GM19324 (cell line): ENCODE data around the gene MLIP.
"Not testable (repeated sequence)": the region's sequence is repeated elsewhere in the genome, so short reads cannot be mapped to it uniquely, and the experiment has no call there.

Experiments used
- ATAC-seq: cut with Tn5 transposase; IDR thresholded peaks from one replicate; pipeline ENCODE4 v1.9.1; 2021; ENCODE audit warnings: mild to moderate bottlenecking, moderate library complexity; ENCODE audit not compliant: unreplicated experiment, low FRiP score

MLIP gene

DNA sequence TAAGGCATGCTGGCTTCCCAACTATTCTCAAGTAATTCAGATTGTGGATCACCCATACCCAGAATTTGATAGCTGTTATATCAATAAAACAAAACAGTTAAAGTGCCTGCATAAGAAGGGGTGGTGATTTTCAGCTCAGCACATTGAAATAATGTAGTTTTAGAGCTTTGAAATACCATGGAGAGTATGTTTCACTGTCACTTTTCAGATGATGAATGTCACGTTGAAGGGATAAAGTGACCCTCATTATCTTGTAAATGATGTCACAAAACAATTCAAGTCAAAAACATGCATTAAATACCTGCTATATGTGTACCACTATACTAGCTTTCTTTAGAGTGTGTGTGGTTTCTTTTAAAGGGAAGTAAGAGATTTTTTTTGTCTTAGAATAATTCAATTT, 27.6 kb downstream of the MLIP start:
- ATAC-seq, result no peak

DNA sequence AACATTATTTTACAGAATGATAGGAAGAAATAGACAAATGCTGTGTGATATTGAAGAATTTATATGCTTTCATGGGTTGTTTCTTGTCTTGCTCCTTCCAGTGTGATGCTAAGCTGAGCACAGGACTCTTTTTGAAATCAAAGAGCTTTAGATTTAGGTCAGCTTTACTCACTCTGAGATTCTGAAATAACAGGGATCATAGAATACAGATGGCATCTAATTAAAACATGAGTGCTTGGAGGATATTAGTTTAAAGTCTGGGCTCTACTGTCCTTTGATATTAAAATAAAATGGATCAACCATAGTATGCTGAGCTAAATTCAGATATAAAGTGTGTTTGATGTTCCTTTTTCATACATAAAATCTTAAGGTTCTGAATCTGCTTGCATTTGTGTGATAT, 29.6 kb downstream of the MLIP start:
- ATAC-seq, result no peak

DNA sequence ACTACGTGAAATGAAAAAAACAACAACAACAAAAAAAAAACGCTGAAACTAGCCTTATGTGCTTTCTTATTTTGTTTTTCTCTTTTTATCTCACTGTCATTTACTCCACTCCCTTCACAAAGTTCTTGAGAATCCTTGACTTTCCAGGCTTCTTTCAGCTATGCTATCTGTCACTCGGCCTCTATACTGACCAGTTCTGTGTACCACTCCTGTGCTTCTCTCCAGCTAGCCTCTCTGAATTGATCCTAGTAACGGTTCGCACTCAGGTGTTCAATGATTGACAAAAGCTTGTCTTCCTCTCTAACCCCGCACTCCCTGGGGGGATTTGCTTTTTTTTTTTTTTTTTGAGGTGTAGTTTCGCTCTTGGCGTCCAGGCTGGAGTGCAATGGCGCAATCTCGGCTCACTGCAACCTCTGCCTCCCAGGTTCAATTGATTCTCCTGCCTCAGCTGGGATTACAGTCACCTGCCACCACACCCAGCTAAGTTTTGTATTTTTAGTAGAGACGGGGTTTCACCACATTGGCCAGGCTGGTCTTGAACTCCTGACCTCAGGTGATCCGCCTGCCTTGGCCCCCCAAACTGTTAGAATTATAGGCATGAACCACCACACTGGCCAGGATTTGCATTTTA, 31.8 kb downstream of the MLIP start:
- no peak for ATAC-seq

DNA sequence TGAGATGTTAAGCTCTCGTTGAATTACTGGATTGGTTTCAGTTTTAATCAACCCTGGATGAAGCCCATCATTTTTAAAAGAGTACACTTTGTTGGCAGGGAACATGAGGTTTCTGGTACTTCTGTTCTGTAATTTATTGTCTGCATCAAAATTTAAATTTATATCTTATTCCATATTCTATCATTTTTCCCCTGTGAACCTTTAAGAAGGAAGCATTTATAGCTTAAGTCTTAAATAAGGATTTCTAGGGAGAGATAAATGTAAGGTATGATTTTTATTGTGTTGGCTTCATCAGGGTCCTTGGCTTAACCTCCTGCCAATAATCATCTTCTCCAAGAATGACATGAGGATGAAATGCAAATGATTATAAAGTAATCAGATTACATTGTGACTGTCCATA, 40.6 kb downstream of the MLIP start:
- ATAC-seq, result no peak

DNA sequence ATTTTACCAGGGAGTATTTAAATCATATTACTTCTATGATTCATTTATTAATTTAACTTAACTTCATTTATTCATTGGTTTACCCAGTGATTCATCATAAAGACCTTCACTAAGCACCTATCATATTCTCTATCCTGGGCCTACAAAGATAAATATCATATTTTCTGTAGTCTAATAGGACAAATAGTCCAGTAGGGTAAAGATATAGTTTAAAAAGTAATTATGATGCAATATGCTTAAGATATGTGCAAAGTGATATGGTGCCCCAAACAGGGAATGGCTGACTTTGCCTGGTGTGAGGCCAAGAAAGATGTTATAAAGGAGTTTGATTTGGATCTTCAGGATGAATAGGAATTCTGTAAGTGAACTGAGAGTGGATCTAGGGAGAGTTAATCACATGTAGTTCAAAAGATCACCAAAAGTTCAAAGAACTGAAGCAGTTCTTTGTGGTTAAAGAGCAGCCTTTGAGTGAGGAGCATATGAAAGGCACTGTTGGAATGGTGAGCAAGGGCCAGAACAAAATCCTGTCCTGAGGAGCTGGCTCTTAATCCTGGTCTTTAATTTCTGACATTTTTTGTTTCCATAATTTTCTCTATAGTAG, 45.5 kb downstream of the MLIP start:
- ATAC-seq, result no peak

DNA sequence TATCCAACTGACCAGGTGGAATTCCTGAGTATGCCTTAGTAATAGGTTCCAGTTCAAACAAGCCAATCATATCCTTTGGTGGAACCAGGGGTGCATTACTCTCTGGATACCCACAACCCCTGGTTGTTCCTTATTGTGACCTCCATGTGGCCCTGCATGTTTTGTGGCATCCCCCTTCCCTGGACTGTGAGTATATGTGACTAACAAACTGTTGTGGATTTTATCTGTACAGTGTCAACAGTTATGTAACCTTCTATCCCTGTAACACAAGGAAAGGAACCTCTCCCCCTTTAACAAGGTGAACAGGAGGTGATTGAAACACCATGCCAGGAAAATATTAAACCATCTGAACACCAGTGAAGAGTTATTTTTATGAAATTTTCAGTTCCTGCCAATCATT, 46.2 kb downstream of the MLIP start:
- ATAC-seq, result no peak

DNA sequence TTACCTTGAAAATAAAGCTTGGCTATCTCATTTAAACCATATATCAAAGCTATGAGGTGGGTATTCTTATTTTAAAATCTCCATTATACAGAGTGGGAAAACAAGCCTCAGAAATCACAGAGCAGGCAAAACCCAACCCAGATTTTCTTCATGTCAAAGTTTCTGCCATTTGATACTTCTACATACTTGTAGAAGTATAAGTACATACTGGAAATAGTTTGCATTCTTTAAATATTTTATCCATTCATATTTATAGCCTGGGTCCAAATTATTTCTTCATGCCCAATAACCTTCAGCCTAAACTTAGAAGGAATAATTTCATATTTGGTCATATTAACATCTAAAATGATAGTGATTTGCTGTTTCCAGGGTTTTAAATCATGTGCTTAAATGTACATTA, 61.8 kb downstream of the MLIP start:
- no peak for ATAC-seq

DNA sequence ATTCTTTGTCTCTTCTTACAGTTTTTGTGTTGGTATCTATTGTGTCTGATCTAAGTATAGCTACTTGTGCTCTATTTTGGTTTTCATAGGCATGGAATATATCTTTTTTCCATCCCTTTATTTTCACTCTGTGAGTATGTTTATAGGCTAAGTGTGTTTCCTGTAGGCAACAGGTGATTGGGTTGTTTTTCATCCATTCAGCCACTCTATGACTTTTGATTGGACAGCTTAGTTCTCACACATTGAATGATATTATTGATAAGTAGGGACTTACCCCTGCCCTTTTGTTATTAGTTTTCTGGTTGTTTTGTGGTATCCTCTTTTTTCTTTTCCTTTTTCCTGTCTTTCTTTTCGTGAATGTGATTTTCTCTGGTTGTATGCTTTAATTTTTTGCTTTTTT, 67.9 kb downstream of the MLIP start:
- no peak for ATAC-seq

DNA sequence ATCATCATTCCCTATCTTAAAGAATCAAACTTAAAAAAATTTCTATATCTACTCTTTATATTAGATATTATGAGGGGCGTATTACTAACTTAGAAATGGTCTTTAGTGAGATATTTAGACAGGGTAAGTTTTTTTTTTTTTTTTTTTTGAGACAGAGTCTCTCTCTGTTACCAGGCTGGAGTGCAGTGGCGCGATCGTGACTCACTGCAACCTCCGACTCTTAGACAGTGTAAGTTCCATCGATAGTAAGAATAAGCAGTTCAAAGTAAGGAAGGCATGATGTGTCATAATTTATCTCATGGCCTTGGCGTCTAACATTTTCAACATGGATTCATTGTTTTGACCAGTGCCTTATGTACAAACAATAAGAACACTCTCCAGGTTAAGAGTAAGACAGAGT, 72.4 kb downstream of the MLIP start:
- ATAC-seq, result no peak

DNA sequence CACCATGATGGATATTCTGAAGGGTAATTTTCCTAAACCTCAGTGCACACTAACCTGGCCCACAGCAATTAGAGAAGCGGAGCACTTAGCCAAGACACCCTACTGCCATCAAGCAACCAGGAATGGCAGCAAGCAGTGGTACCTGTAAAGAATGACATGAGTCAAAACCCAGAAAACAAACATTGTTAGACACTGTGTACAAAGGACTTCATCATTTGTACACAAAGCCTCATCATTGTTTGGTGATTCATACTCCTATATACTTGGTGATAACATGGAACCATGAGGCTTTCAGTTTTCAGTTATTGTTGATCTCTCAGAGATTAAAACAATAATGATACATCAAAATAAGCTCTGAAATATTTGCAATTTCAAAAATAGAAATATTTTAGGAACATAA, 74.6 kb downstream of the MLIP start:
- ATAC-seq, result no peak

DNA sequence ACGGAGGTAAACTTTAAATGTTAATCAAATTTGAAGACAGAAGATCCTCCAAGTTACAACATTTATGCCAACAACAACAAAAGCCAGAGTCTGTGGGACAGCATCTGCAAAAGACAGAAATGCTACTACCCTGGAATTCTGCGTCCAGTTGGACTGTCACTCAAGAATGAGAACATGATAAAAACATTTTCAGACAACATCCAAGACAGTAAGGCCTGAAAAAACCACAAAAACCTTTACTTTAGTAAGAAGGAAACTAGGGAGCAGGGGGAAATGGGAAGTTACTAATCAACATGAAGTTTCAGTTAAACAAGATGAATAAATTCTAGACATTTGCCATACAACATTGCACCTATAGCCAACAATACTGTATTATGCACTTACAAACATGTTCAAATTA, 77.6 kb downstream of the MLIP start:
- no peak for ATAC-seq

DNA sequence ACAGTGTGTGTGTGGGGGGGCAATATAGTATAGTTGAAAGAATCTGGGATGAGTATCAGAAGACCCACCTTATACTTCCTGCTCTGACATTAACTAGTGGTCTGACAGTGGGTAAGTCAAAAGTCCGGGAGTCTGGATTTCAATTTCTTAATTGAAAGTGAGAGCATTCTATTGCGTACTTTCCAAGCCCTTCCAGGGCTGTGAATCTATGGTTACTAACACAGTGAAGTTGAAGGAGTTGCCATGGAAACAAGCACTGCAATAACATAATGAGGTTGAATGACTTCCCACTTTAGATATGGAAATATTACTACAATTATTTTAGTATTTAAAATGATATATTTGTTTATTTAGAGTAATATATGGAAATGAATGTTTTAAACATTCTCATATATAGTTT, 80.2 kb downstream of the MLIP start:
- ATAC-seq, result no peak

DNA sequence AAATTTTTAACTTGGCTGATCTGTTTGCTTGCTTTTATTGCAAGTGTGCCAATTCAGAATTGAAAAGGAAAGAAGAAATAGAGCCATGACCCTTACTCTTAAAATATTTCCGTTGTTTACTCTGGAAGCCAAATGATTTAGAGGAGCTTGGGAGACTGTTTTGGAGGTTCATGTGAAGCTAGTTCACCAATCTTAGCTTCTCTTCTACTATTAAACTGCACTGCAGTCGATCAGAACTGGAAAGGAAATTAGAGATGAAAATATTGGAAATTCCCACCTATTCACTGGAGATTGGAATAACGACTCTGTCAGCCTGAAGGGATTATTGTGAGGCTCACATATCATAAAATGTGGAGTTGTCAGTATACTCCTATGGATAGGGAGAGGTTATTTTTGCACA, 81.8 kb downstream of the MLIP start:
- no peak for ATAC-seq

DNA sequence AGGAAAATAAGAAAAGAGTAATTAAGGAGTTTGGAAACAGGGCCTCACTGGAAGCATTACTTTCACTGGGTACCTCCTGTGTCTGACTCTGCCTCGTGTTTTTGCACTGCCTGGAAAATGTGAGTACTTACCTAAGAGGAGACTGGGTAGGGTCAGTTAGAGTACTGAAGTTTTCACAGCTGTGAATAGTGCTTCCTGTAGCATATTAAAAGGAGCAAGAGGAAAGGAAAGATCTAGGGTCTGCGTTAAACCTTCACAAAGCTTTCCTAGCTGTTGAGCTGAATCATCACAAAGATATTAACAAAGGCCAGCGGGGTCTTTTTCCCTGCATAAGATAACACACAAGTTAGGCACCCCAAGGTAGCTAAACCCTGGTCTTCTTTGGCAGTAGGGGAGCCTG, 82.3 kb downstream of the MLIP start:
- no peak for ATAC-seq

DNA sequence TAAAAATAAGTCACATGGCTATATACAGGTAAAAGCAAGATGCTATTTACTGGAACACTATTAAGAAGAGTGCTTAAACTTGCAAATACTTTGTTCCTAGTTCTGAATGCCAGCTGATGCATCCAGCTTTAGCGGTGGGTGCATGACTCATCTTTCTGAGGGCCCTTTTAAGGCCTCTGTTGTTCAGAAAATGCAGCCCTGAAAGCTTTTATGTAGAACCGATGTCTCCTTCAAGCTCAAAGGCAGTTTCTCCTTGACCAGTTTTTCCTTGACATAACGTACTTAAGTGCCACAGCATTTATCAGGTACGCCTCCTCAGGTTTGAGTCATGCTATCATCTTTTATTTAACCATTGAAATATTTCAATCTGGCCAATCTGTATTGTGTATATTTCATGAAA, 82.8 kb downstream of the MLIP start:
- ATAC-seq, result no peak

DNA sequence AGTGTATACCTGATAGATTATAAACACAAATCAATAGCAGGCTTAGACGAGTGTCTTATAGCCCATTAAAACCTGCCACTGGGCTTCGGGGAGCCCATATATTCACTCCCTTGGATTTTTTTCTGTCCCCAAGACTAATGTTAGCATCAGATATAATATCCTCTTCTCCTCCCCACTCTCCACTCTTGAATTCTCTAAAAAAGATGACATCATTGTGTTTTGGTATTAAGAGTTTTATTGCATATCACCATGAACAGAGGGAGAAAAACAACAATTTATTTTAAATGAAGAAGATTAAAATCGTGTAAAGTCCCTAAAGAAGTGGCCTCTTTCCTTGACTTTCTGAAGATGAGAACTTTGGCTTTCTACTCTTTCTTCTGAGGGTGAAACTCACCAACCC, 84.4 kb downstream of the MLIP start:
- no peak for ATAC-seq

DNA sequence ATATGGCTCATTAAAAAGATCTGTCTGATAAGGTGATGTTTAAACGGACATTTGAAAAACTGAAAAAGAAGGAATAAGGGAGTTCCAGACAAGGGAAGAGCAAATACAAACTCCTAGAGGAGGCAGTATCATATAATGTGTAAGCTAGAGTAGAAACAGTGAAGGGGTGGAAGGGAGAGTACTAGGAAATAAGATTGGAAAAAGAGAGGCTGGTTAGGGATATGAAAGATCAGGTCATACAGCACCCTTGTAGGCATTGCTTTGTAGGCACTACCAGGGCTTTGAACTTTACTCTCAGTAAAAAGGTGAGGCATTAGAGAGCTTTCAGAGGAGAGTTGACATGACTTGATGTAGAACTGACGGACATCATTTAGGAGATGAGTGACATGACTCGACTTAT, 85.7 kb downstream of the MLIP start:
- ATAC-seq, result no peak

DNA sequence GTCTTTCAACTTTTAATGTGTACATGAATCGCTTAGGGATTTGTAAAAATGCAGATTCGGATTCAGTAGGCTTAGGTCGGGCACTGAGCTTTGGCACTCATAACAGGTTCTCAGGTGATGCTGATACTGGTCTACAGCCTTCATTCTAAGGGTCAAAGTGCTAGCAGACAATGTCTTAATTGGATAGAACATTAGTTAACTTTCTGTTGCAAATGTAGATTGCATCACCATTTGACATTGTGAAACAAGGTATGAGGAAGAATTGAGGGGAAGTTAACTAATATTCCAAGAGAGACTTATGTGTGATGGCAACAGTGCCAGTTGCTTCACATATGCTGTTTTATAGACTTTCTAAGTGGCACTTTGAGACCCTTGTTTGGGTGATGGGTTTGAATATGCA, 86.9 kb downstream of the MLIP start:
- ATAC-seq, result no peak

DNA sequence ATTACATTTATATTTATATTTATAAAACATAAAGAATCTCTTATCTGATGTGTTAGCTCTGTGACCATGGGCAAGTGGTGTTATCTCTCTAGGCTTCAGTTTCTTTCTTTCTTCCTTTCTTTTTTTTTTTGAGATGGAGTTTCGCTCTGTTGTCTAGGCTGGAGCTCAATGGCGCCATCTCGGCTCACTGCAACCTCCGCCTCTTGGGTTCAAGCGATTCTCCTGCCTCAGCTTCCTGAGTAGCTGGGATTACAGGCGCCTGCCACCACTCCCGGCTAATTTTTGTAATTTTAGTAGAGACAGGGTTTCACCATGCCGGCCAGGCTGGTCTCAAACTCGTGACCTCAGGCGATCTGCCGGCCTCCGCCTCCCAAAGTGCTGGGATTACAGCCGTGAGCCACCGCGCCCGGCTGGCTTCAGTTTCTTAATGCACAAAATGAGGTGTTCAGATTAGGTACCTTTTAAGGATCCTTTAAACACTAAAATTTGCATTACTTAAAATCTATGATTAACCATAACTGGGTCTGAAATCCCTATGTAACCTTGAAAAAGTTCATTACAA, 92.3 kb downstream of the MLIP start:
- not testable (repeated sequence) for ATAC-seq

DNA sequence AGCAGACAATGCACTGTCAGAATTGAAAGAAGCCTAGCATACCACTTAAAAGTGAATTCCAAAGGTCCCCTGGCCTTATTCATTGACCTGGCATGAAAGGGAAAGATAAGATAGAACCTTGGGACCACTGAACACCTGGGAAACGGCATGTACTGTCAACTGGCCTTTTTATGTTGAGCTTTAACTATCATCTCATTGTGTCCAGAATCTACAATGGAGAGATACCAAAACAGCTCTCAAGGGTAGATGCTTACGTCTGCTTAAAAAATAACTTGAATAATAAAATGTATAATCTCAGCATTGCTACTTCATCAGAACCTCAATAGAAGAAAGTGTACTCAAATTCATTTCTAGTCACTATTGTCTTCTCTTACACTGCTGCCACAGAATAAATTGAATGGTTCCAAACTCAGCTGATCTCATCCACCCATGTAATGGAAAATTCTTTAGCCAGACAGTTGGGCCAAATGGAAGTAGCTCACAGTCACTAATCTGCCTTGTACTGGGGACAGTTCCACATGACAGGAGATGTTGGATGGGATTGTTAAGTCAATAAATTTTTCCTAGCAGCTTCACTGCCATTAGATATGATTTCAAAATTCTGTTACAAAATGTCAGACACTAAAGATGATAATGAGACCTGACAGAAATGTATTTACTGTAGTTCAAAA, 93.8 kb downstream of the MLIP start:
- no peak for ATAC-seq

DNA sequence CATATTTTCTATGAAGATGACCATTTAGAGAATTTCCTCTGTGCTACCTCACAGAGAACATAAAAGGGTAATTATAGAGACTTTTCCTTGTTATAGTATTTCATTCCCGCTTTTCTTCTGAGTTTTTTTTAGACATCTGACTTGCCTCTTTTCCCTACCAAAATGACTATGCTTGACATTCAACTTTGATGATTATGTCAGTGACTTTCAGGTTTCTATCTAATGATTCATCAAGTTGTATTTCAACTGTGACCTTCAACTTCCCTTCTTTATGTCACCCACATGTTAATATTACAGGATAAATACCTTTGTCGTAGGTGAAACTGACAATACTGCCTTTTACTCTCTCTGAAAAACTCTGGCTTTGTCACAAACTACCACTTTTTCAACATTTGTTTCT, 95.3 kb downstream of the MLIP start:
- no peak for ATAC-seq

DNA sequence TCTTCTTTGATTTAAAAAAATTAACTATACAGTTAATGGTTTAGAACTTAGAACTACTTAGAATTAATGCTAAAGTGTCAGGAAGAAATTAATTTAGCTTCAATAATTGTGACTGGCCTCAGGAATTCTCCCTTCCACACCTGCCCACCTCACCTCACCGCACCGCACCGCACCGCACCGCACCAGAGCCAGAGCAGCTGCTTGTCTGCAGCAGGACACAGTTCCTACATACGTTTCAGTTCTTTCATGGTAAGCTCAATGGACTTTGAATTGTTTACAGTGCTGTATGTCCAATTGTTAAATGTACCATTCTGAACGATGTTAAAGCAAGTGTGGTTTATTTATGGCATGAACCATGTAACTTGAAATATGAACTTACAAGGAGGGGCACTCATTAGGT, 98.7 kb downstream of the MLIP start:
- not testable (repeated sequence) for ATAC-seq
